CD4-positive, alpha-beta T cell treated with Interleukin-10 for 1 hour (primary cell): Measurements from ENCODE around the gene PRPS1.
A peak's percentile ranks its signal among the peaks of the same experiment; 100 is the strongest.
"Not testable (repeated sequence)": the region's sequence is repeated elsewhere in the genome, so short reads cannot be mapped to it uniquely, and the experiment has no call there.

ENCODE experiments used
- DNase-seq: peaks from one replicate; pipeline ENCODE4 v3.0.0-alpha.2; 2020

The PRPS1 gene

DNA sequence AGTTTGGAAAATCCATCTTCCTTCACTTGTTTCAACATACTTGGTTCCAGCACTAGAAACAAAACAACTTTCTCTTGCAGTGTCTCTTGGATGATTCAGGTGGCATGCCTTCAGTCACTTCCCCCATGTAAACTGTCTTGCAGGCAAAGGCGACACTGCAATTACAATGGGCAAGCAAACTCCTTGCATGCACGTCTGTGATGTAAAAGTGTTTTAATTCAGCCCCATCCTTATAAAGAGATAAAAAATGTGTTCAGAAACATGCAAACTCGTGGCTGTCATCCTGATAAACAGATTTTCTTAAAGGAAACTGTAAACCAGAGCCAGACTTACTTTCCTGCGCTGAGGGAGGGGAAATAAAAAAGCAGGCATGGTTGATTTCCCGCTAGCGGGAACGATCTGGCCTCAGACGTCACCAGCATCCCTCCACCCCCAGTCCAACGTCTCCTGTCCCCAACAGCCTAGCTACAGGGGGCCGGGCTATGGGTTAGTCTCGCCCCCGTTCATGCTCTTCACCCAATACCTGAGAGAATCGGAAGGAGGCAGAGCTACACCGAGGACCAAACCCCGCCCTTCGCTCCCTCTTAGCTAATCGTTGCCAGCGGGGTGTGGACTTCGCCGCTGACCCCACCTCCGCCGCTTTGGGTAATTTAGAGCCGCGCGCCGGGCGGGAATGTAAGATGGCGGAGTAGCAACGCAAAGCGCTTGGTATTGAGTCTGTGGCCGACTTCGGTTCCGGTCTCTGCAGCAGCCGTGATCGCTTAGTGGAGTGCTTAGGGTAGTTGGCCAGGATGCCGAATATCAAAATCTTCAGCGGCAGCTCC, at the start of gene PRPS1:
PRPS1 (plus strand) TSS at position 673 of the 824 bp plus-strand sequence; CDS start at position 792, 119 bp downstream.
- DNase-seq: peak; percentile 92

- no peak for DNase-seq
These were observed 48.4 kb upstream of the PRPS1 start for GRCh38 chrX:107579956-107580355.

DNA sequence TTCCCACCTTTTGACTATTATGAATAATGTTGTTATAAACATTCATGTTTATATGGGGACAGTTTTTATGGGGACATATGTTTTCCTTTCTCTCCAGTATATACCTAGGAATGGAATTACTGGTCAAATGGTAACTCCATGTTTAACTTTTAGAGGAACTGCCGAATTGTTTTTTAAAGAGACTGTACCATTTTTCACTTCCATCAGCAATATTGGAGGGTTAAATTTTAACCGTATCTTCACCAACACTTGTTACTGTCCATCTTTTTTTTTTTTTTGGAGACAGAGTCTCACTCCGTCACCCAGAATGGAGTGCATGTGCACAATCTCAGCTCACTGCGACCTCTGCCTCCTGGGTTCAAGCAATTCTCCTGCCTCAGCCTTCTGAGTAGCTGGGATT, 46.4 kb upstream of the PRPS1 start:
- no peak for DNase-seq

- DNase-seq: no peak
These were observed 39.1 kb upstream of the PRPS1 start for GRCh38 chrX:107589243-107589642.

- DNase-seq: no peak
These were observed 31.7 kb upstream of the PRPS1 start for GRCh38 chrX:107596651-107597050.

DNA sequence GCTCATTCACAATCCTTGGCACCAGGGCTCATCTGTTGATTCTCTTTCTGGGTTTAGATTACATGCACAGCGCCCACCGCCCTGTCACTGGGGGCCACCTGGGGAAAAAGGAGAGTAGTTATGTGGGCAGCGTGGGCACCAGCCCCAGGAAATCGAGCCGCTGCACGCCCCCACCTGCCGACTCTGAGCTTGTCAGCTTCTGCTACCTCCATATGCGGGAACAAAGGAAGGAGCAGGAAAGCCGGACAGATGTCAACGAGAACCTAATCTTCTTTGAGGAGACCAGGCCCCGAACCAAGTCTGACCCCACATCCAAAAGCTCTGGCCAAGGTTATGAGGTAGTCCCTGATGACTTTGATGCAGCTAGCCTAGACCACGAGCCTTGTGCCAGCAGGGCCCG, 31.0 kb upstream of the PRPS1 start:
- DNase-seq: no peak

DNA sequence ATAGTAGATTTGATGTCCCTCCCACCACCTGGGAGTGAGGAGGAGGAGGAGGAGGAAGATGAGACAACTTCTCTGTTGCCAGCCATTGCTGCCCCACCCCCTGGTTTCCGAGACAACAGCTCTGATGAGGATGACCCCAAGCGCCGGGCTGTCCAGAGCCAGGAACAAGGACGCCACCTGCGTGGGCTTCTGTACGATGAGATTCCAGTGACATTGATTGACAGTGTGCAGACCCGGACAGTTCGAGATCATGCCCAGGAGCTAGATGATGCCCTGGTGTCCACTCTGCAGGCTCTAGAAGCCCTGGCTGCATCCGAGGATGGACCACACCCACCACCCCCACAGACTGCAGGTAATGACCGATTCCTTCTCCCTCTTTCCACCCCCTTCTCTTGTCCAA, 30.5 kb upstream of the PRPS1 start:
- no peak for DNase-seq

DNA sequence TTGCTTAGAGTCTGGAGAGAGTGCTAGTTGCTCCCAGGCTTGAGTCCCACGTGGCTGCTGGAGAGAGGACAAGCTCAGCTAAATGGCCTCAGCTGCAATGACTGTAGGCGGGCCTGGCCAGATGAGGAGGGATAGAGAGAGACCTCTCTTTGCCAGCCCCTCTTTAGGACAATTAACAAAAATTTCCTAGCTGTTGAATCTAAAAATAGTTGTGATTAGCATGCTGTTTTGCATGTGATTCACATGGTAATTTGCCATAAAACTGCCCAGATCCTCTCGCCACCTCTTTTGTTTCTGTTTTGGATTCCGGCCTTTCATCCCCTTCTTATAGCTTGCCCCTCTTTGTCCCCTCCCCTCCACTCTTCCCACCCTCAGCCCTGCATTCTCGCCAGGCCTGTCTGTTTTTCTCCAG, 28.9 kb upstream of the PRPS1 start:
- DNase-seq: no peak

DNA sequence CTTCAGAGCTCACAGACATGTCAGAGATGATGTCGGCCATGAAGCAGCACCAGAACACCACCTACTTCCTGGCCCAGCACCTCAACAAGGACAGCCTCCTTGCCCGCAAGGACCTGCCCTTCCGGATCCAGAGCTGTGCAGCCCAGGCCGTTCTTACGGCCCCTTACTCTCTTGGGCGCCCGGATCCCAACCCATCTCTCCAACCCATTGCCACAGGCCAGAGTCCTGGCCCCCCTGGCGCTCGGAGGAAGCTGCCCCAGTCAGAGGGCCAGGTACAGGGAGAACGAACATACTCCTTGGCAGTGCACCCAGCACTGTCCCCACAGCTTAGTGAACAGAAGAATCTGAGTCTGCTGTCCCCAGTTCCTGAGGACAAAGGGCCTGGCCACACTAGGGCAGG, 27.9 kb upstream of the PRPS1 start:
- DNase-seq: no peak

DNA sequence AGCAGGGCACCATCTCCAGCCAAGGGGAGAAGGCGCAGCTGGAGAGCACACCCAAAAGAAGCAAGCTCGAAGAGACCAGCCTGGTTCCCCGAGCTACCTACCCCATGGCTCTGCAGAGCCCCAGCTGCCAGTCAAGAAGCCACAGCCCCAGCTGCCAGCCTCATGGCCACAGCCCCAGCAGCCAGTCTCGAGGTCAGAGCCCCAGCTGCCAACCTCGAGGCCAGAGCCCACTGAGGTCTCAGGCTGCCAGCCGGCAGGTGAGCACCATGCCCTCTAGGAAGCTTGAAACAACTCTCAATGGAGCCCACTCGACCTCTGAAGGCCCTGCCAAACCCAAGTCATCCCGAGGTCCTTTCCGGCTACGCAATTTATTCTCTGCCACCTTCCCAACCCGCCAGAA, 27.0 kb upstream of the PRPS1 start:
- DNase-seq: no peak

GRCh38 chrX:107601759-107602158, 26.6 kb upstream of the PRPS1 start:
- DNase-seq: no peak

GRCh38 chrX:107602694-107603239, 25.5 kb upstream of the PRPS1 start:
- no peak for DNase-seq

DNA sequence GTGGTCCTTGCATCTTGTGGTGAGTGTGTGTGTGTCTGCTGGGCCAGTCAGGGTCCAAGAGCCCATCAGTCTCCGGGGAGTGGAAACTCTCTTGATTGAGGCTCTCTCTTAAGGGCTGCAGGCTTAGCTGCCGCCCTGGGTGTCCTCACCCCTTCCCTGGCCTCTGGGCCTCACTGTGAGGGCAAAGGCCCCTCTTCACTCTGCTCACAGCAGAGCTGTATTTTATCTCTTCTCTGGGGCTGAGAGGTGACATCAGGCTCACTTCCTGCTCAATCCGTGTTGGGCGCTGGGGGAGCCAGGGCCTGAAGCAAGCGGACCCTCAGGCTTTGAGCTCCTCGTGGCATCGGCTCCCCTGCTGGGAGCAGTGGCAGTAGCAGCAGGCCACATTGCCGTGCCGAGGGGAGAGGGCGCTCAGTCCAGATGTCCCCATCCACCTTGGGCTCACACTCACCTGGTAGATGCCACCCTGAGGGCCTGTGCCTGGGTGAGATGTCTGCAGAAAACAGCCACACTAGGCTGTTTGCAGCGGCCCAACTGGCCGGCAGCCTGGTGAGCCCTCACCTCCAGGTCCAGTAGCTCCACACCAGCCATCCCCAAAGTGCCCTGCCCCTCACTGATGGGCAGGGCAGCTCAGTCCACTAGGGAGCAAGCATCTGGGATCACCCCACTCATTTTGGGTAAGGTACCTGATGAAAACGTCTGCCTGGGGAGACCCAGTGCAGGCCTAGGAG, 24.7 kb upstream of the PRPS1 start:
- DNase-seq: no peak

DNA sequence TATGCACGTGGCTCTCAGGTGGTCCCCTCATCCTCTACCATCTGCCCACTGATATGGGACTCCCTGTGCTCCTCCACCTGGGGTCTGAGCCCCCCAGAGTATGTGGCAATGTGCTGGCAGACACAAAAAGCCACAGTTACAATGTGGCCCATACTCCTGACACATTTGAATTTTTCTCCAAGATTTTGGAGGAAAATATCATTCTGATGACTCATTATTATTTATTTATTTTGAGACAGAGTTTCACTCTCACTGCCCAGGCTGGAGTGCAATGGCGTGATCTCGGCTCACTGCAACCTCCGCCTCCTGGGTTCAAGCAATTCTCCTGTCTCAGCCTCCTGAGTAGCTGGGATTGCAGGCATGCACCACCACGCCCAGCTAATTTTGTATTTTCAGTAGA, 19.2 kb upstream of the PRPS1 start:
- DNase-seq: not testable (repeated sequence)

- DNase-seq: no peak
These were observed 17.6 kb upstream of the PRPS1 start for GRCh38 chrX:107610667-107611066.

DNA sequence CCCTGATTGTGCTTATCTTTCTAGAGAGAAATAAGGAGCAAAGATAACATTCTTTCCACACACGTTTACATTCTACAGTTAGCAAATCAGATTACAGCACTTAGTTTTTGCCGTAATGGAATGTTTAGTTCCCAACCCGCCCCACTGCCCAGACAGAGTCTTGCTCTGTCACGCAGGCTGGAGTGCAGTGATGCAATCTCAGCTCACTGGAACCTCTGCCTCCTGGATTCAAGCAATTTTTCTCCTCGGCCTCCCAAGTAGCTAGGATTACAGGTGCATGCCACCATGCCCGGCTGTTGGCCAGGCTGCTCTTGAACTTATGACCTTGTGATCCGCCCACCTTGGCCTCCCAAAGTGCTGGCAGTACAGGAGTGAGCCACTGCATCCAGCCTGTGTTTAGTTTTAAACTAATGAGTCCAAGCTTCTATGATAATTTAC, 8.4 kb upstream of the PRPS1 start:
- no peak for DNase-seq

DNA sequence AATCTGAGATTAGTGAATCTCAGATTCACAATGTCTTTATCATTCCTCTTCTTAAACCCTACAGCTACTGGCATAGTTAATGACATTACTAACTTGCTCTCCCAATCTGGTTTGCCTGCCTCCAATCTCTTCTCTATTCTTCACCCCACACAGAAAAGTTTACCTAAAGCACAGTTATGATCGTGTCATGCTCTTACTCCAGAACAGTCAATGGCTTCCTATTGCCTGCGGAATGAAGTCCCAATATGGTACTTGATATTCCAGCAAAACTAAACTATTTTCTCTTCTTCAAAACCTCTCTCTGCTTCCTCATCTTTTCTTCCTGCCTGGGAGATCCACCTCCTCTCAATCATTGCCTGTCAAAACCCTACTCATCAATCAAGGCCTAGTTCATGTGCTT, 3.4 kb upstream of the PRPS1 start:
- DNase-seq: no peak

- no peak for DNase-seq
These were observed 2.6 kb upstream of the PRPS1 start for GRCh38 chrX:107625739-107626138.

DNA sequence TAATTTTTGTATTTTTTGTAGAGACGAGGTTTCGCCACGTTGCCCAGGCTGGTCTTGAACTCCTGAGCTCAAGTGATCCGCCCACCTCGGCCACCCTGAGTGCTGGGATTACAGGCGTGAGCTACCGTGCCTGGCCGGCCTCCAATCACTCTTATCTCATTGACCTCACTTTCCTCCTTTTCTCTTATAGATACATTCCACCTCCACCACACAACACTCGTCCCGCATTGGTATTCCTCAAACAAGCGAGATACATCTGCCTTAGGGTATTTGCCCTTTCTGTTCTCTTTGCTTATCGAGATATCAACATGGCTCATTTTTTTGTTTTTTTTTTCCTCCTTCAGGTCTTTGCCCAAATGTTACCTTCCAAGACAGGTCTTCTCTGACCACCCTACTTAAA, 1.8 kb upstream of the PRPS1 start:
- DNase-seq: no peak

DNA sequence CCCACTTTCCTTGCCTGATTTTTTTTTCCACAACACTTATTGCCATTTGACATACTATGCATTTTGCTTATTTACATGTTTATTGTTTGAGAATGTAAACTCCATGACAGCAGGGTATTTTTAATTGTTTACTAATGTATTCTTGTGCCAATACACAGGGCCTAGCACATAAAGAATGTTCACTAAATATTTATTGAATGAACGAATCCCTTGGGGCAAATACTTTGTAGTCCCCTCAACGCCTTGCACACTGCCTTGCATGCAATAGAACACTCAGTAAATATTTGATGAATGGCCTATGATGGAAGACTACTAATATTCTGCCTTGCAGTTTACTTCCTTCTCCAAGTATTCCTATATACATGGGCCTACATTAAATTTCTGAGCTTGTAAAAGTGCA, 1.4 kb upstream of the PRPS1 start:
- DNase-seq: no peak

DNA sequence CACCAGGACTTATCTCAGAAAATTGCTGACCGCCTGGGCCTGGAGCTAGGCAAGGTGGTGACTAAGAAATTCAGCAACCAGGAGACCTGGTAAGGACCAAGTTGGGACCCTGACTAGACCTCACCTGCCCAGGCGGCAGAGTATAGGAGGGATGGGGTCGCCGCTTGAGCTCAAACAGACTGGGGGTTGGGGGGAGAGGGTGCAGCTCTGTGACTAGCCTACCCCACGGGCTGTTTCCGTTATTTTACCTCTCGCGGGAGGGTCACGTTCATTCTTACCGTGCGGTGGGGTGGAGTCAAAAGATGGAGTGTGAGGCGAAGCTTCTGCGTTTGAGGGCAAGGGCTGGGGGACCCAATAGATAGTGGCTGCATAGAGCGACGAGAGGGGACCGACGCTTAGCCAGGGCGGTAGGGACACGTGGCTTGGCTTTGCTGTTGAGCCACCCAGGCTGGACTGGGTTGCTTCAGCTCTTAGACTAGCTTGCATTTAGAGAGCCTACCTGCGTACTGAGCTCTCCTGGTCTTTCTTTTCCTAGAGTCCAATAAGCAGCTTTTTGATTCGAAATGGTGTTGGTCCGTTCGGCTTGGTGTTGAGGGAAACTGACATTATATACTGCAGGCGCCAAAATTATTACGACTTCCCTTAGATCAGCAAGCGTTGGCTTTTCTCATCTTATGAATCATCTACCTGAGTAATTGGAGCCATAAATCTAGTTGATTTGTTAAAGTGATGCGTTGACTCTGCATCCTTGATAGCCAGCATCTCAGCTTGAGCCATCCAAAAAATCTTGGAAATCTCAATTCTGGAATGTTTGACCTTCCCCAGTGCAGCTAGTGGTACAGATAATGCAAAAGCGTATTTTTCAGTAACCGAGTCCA, 591 bp downstream of the PRPS1 start:
- peak; percentile 68 for DNase-seq

- peak; percentile 20 for DNase-seq
These were observed 1.2 kb downstream of the PRPS1 start for GRCh38 chrX:107629540-107629909.
